H1 (cell line): ENCODE results near the gene IL20RB. TPM values are rescaled to one million over a fixed set of nuclear protein-coding genes. Genes with fewer than 3 reads are reported as not detected.
"Not testable (repeated sequence)": the region's sequence is repeated elsewhere in the genome, so short reads cannot be mapped to it uniquely, and the experiment has no call there.

Experiments
- CTCF ChIA-PET: fragments of 300-600 bp; sonication (Branson Sonifier 250); formaldehyde crosslinking; loops from one replicate; lab custom pipeline; 2021; ENCODE audit not compliant: partially characterized antibody; lab: Charles Lee
- POLR2A ChIA-PET: fragments of 300-600 bp; sonication (Branson Sonifier 250); formaldehyde crosslinking; loops from one replicate; lab custom pipeline; 2021; ENCODE audit warnings: inconsistent platforms; ENCODE audit not compliant: partially characterized antibody; lab: Charles Lee
- DNase-seq, 2 experiments: peaks; one replicate each; pipeline versions ENCODE4 v3.0.0 to v3.0.0-alpha.2; 2010 to 2022; ENCODE audit warnings: low spot score in 2 of 2, low read depth in 1 of 2, mixed read lengths in 1 of 2
- FAIRE-seq: peaks from 2 replicates; lab custom pipeline; 2011; peaks lifted over from hg19 to GRCh38; lab: Jason Lieb, UNC
- H2AFZ ChIP-seq: 2 replicates; pipeline ENCODE4 v1.8.1; 2012; ENCODE audit warnings: low read length, inconsistent platforms
- H2AK5ac ChIP-seq: 2 replicates; pipeline ENCODE4 v1.6.1; 2013; ENCODE audit warnings: low read depth, low read length
- H2BK120ac ChIP-seq: replicated peaks from 2 replicates; pipeline ENCODE3; 2013; ENCODE audit warnings: low read depth, low read length, inconsistent platforms
- H2BK12ac ChIP-seq: 2 replicates; pipeline ENCODE4 v1.6.1; 2013; ENCODE audit warnings: low read depth, low read length
- H2BK15ac ChIP-seq: 2 replicates; pipeline ENCODE4 v1.6.1; 2013; ENCODE audit warnings: low read length
- H2BK20ac ChIP-seq: 2 replicates; pipeline ENCODE4 v1.6.1; 2013; ENCODE audit warnings: low read length
- H2BK5ac ChIP-seq: 2 replicates; pipeline ENCODE4 v1.6.1; 2013; ENCODE audit warnings: low read depth, low read length
- H3K14ac ChIP-seq: 2 replicates; pipeline ENCODE4 v1.6.1; 2013; ENCODE audit warnings: inconsistent platforms; ENCODE audit not compliant: insufficient read length
- H3K18ac ChIP-seq: 2 replicates; pipeline ENCODE4 v1.6.1; 2013; ENCODE audit warnings: low read length; ENCODE audit errors: extremely low read depth
- H3K23ac ChIP-seq: 2 replicates; pipeline ENCODE4 v1.6.1; 2013; ENCODE audit warnings: inconsistent platforms; ENCODE audit not compliant: insufficient read length
- H3K23me2 ChIP-seq: 2 replicates; pipeline ENCODE4 v1.6.1; 2013; ENCODE audit warnings: low read depth, low read length
- H3K27ac ChIP-seq: 2 replicates; pipeline ENCODE4 v1.6.1; 2011; ENCODE audit warnings: low read depth, low read length, inconsistent platforms
- H3K27me3 ChIP-seq, 4 experiments: replicated peaks in 1 of 4; 1 replicate in 1 of 4; 2 replicates in 3 of 4; pipeline versions ENCODE4 v1.6.1 to v1.8.1; 2011 to 2013; ENCODE audit warnings: low read length in 3 of 4, mild to moderate bottlenecking in 3 of 4, inconsistent platforms in 2 of 4, mixed read lengths in 2 of 4, moderate library complexity in 1 of 4; ENCODE audit not compliant: control insufficient read depth in 3 of 4, insufficient read depth in 3 of 4; ENCODE audit errors: extremely low read depth in 1 of 4
- H3K36me3 ChIP-seq, 4 experiments: 2 replicates each; pipeline versions ENCODE4 v1.6.1 to v1.8.1; 2011 to 2013; ENCODE audit warnings: mild to moderate bottlenecking in 4 of 4, low read length in 3 of 4, moderate library complexity in 2 of 4, control low read depth in 1 of 4, inconsistent platforms in 1 of 4; ENCODE audit not compliant: insufficient read depth in 4 of 4, control insufficient read depth in 2 of 4
- H3K4ac ChIP-seq: replicated peaks from 2 replicates; pipeline ENCODE3; 2013; ENCODE audit warnings: low read length, low read depth, mixed read lengths, inconsistent platforms; ENCODE audit not compliant: insufficient read length
- H3K4me1 ChIP-seq, 4 experiments: replicated peaks in 1 of 4; 1 replicate in 1 of 4; 2 replicates in 3 of 4; pipeline versions ENCODE4 v1.6.1 to v1.8.1; 2011 to 2013; ENCODE audit warnings: low read length in 3 of 4, inconsistent platforms in 2 of 4, mixed read lengths in 1 of 4; ENCODE audit not compliant: insufficient read depth in 4 of 4, control insufficient read depth in 3 of 4
- H3K4me2 ChIP-seq, 2 experiments: 2 replicates each; pipeline versions ENCODE4 v1.6.1 to v1.8.1; 2011 to 2013; ENCODE audit warnings: low read depth in 2 of 2, low read length in 2 of 2, control low read depth in 1 of 2, inconsistent platforms in 1 of 2, mild to moderate bottlenecking in 1 of 2; ENCODE audit not compliant: insufficient read depth in 1 of 2
- H3K4me3 ChIP-seq, 4 experiments: fragments of 200-600, 300-600 bp in 1 of 4; sonication (generic), shearing (Covaris generic), sonication (Bioruptor Twin) in 1 of 4; 2 replicates each; pipeline versions ENCODE4 v1.5.1 to v1.8.1; 2011 to 2016; ENCODE audit warnings: low read length in 4 of 4, low read depth in 3 of 4, control low read depth in 2 of 4, inconsistent platforms in 2 of 4, mild to moderate bottlenecking in 2 of 4, mixed read lengths in 1 of 4, moderate library complexity in 1 of 4; ENCODE audit not compliant: insufficient read depth in 2 of 4; ENCODE audit errors: extremely low read depth in 1 of 4
- H3K56ac ChIP-seq: replicated peaks from 2 replicates; pipeline ENCODE3; 2013; ENCODE audit warnings: low read depth, mild to moderate bottlenecking, mixed read lengths, low read length, inconsistent platforms; ENCODE audit not compliant: insufficient read length
- H3K79me1 ChIP-seq: 2 replicates; pipeline ENCODE4 v1.6.1; 2013; ENCODE audit warnings: low read depth, low read length, control low read depth
- H3K79me2 ChIP-seq, 2 experiments: 2 replicates each; pipeline versions ENCODE4 v1.6.1 to v1.8.1; 2012 to 2013; ENCODE audit warnings: low read length in 2 of 2, mild to moderate bottlenecking in 2 of 2, inconsistent platforms in 1 of 2; ENCODE audit not compliant: insufficient read depth in 2 of 2, control insufficient read depth in 1 of 2
- H3K9ac ChIP-seq, 4 experiments: replicated peaks in 1 of 4; 1 replicate in 1 of 4; 2 replicates in 3 of 4; pipeline versions ENCODE4 v1.6.1 to v1.8.1; 2011 to 2013; ENCODE audit warnings: low read depth in 3 of 4, low read length in 3 of 4, control low read depth in 2 of 4, mild to moderate bottlenecking in 2 of 4, moderate library complexity in 2 of 4, inconsistent platforms in 1 of 4; ENCODE audit errors: extremely low read depth in 1 of 4
- H3K9me3 ChIP-seq, 2 experiments: 2 replicates each; pipeline versions ENCODE4 v1.6.1 to v1.8.1; 2012 to 2013; ENCODE audit warnings: mild to moderate bottlenecking in 2 of 2, moderate library complexity in 2 of 2, control low read depth in 1 of 2, inconsistent platforms in 1 of 2, low read depth in 1 of 2, low read length in 1 of 2, mixed read lengths in 1 of 2; ENCODE audit not compliant: insufficient read depth in 2 of 2
- H4K20me1 ChIP-seq, 2 experiments: replicated peaks in 1 of 2; 2 replicates each; pipeline versions ENCODE3 to v1.8.1; 2011 to 2013; ENCODE audit warnings: inconsistent platforms in 2 of 2, low read length in 2 of 2, mild to moderate bottlenecking in 1 of 2; ENCODE audit not compliant: insufficient read depth in 2 of 2, control insufficient read depth in 1 of 2
- H4K5ac ChIP-seq: 2 replicates; pipeline ENCODE4 v1.6.1; 2013; ENCODE audit warnings: low read length, low read depth, mixed read lengths, inconsistent platforms; ENCODE audit not compliant: insufficient read length
- H4K8ac ChIP-seq: 2 replicates; pipeline ENCODE4 v1.8.0; 2013; ENCODE audit warnings: mild to moderate bottlenecking, moderate library complexity, low read length, inconsistent platforms; ENCODE audit not compliant: insufficient read depth; ENCODE audit errors: extremely low read depth
- H4K91ac ChIP-seq: replicated peaks from 2 replicates; pipeline ENCODE3; 2013; ENCODE audit warnings: low read length, mixed read lengths, inconsistent platforms; ENCODE audit not compliant: insufficient read length
- RAD21 ChIP-seq, 2 experiments: IDR thresholded peaks in 1 of 2; conservative IDR thresholded peaks in 1 of 2; 2 replicates each; pipeline ENCODE4 v1.6.1; 2011; ENCODE audit warnings: low read depth in 2 of 2, low read length in 2 of 2, improper control_type of control experiment in 1 of 2, inconsistent platforms in 1 of 2, mild to moderate bottlenecking in 1 of 2, moderate library complexity in 1 of 2
- WGBS, 2 experiments: shearing (Covaris generic) in 1 of 2; methylation state at CpG; one replicate each; pipeline versions ENCODE4 v1.1.6 to v1.1.7; 2013 to 2015; ENCODE audit warnings: low lambda C conversion rate in 2 of 2, mixed read lengths in 2 of 2, inconsistent platforms in 1 of 2, low coverage in 1 of 2, missing lambda C conversion rate in 1 of 2; ENCODE audit not compliant: insufficient replicate concordance in 2 of 2, insufficient coverage in 1 of 2, insufficient read length in 1 of 2; ENCODE audit errors: extremely low coverage in 1 of 2, missing lambda C conversion rate in 1 of 2; 5-methylcytosine and 5-hydroxymethylcytosine counted together
- polyA plus RNA-seq, 7 experiments: library from polyadenylated mRNA; depleted of rRNA in 3 of 7; stranded (reverse) in 5 of 7; unstranded in 2 of 7; fragments of >200 nt in 5 of 7; fragments of 200-250 nt in 2 of 7; gene quantifications; 1 replicate in 5 of 7; 2 replicates in 1 of 7; 4 replicates in 1 of 7; pipeline versions ENCODE4 v1.2.1 to v1.2.3, GENCODE V29; 2011 to 2013; ENCODE audit warnings: missing spikeins in 2 of 7, mixed read lengths in 2 of 7
- total RNA-seq: library from RNA; stranded (reverse); fragmentation: NEBNext Ultra II Directional; extraction: Animal tissue kit (Norgen Biotek cat#: 25700); gene quantifications from 2 replicates; pipeline ENCODE4 v1.2.1, GENCODE V29; 2021

Gene IL20RB
- total and polyA plus RNA-seq, 2 of the 8 experiments (the other 6 are each of a cell fraction or from before 2014, with no cell fraction given) = 1.6 to 1.8 TPM

DNA sequence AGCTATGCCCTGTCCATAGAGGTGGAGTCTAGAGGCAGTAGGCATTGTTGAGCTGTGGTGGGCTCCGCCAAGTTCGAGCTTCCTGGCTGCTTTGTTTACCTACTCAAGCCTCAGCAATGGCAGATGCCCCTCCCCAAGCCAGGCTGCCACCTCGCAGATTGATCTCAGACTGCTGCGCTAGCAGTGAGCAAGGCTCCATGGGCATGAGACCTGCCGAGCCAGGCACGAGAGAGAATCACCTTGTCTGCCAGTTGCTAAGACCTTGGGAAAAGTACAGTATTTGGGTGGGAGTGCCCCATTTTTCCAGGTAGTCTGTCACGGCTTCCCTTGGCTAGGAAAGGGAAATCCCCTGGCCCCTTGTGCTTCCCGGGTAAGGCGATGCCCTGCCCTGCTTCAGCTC, 49.6 kb downstream of the IL20RB start:
- H3K56ac ChIP-seq, H2BK20ac ChIP-seq, H3K27ac ChIP-seq, H3K23ac ChIP-seq, H2AFZ ChIP-seq, H2AK5ac ChIP-seq, DNase-seq, H3K4ac ChIP-seq, H3K18ac ChIP-seq, H4K8ac ChIP-seq, H3K9ac ChIP-seq, POLR2A ChIA-PET, H3K14ac ChIP-seq, H3K27me3 ChIP-seq, H2BK5ac ChIP-seq, H2BK120ac ChIP-seq, FAIRE-seq, H4K91ac ChIP-seq, H2BK12ac ChIP-seq, H3K36me3 ChIP-seq, H4K20me1 ChIP-seq, H2BK15ac ChIP-seq, H3K4me3 ChIP-seq, H3K79me1 ChIP-seq, H3K4me2 ChIP-seq, H3K9me3 ChIP-seq, H3K79me2 ChIP-seq, H3K4me1 ChIP-seq, H4K5ac ChIP-seq, H3K23me2 ChIP-seq: not testable (repeated sequence)
- 87% methylated on average over 9 of the region's 9 CpGs; no CpG with 5 or more reads in 1 of the 2 experiments for WGBS, 2 experiments
- peak; percentile 10 to 24; a peak in 3 of 4 replicates for TF ChIP-seq RAD21 (IDR thresholded peaks at IDR 0.05 in 1 of 2, conservative IDR thresholded peaks at IDR 0.05 in 1 of 2; ENCODE audit: low read depth in 2 of 2, low read length in 2 of 2)
- CTCF ChIA-PET = interaction anchor here (4.5 kb wide), 1 partner anchor 7 kb away, joined by 18 read pairs; no protein-coding TSS in a partner anchor
